Ovary (tissue), 9 donors: Measurements from ENCODE around the gene BLOC1S3. TPM values are rescaled to one million over a fixed set of nuclear protein-coding genes. Genes with fewer than 3 reads are reported as not detected.

Source experiments
- DNase-seq, 5 donors: peaks; one replicate each; pipeline ENCODE4 v3.0.0-alpha.2; 2019 to 2020
- H3K27ac ChIP-seq, 2 donors: fragments of 200-600 bp; one replicate each; pipeline versions ENCODE4 v1.5.1 to v1.8.0; 2019 to 2022
- H3K27me3 ChIP-seq: fragments of 200-600 bp; one replicate; pipeline ENCODE4 v1.8.0; 2022
- H3K36me3 ChIP-seq: fragments of 200-600 bp; sonication (generic); one replicate; pipeline ENCODE4 v1.5.1; 2019
- H3K4me1 ChIP-seq: one replicate; pipeline ENCODE4 v1.8.1; 2013; ENCODE audit warnings: mild to moderate bottlenecking, moderate library complexity; ENCODE audit not compliant: insufficient read depth
- H3K4me3 ChIP-seq: fragments of 200-600 bp; sonication (generic); one replicate; pipeline ENCODE4 v1.5.1; 2017
- H3K9me3 ChIP-seq, 2 donors: fragments of 200-600 bp in 1 of 2; sonication (generic) in 1 of 2; one replicate each; pipeline versions ENCODE4 v1.5.1 to v1.8.1; 2013 to 2019; ENCODE audit warnings: mild to moderate bottlenecking in 1 of 2, moderate library complexity in 1 of 2
- CTCF ChIP-seq, 3 donors: fragments of 450-650 bp in 2 of 3; fragments of 200-600 bp in 1 of 3; IDR thresholded peaks; one replicate each; pipeline versions ENCODE4 v1.5.1 to v1.8.0; 2016 to 2022; ENCODE audit warnings: antibody characterized with exemption in 3 of 3, mild to moderate bottlenecking in 1 of 3
- EP300 ChIP-seq: sonication (generic); formaldehyde crosslinking; IDR thresholded peaks from one replicate; pipeline ENCODE4 v1.6.1; 2017; ENCODE audit warnings: antibody characterized with exemption
- POLR2A ChIP-seq: fragments of 450-650 bp; IDR thresholded peaks from one replicate; pipeline ENCODE4 v1.6.1; 2017; ENCODE audit warnings: antibody characterized with exemption, mild to moderate bottlenecking, moderate library complexity
- WGBS, 3 donors: extraction: QIAGEN DNeasy Blood & Tissue Kit in 1 of 3; methylation state at CpG; one replicate each; pipeline versions ENCODE4 v1.1.5 to v1.1.7; 2013 to 2017; 5-methylcytosine and 5-hydroxymethylcytosine counted together
- intact Hi-C, 4 donors: fragments of 100-400 bp; cut with DNase I; formaldehyde crosslinking; loops; one replicate each; pipeline versions ENCODE4 v1.11.0 to v1.15.1; 2022 to 2023
- polyA plus RNA-seq, 2 donors: library from polyadenylated mRNA; stranded (reverse); fragments of 200-250 nt in 1 of 2; fragments of 350-450 nt in 1 of 2; fragmentation: Illumina TruSeq in 1 of 2; extraction: RNeasy Lipid Tissue Mini Kit (QIAGEN cat#74804) in 1 of 2; gene quantifications; one replicate each; pipeline ENCODE4 v1.2.3, GENCODE V29; 2013 to 2014
- total RNA-seq, 7 donors: library from RNA; depleted of rRNA in 2 of 7; stranded (reverse); fragments of >200 nt in 2 of 7; fragmentation: NEBNext Ultra II Directional in 3 of 7; extraction: Animal tissue kit (Norgen Biotek cat#: 25700) in 3 of 7; gene quantifications; one replicate each; pipeline versions ENCODE4 v1.1.0 to v1.2.4, GENCODE V29; 2016 to 2023
- donor health status: DM: no; HTN: no; CAD: no; lungs with moderate emphysema.
- donor health status: DM: no; HTN: no; CAD: no.
- donor health status: Bipolar disorder and iron deficiency.
- donor health status: DM: yes; HTN: yes; CAD: no.
- donor health status: DM: no; HTN: no; CAD: no.
- donor health status: DM: yes; HTN: yes; CAD: no.

Gene BLOC1S3
- total and polyA plus RNA-seq, 9 donors: 4.1 to 12.6 (median 11.3) TPM

DNA sequence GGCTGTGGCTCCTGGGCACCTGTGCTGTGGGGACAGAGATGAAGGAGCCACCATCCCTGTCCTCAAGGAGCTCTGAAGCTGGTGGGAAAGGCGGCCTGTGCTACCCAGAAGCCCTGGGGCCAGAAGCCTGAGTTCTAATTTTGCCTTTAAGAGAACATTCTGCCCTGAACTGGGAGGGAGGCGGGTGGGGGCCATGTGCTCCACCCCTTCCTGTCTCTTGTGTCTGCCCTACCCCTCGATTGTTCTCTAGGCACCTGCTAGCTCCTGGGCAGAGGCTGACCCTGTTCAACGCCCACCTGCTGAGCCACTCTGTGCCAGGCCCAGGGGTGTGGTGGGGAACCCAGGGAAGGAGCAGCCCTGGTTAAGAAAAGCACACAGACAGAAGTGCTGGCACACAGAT is 6.4 kb upstream of the BLOC1S3 start:
- H3K27me3 ChIP-seq: no peaks in the 10 kb centered on the region
- no peaks in the 10 kb centered on the region for H3K36me3 ChIP-seq
- DNase-seq: no peak
- 83 to 85% (median 84%) methylated on average over 4 of the region's 4 CpGs for WGBS, 3 donors
- no peak overlapping the region for H3K27ac ChIP-seq
- H3K4me1 ChIP-seq: peaks cover 3% of the 10 kb centered on the region
- intact Hi-C loops: no loop called here
- H3K9me3 ChIP-seq: no peaks in the 10 kb centered on the region
- H3K4me3 ChIP-seq: no peak overlapping the region
- no peak for TF ChIP-seq POLR2A
- TF ChIP-seq CTCF (IDR thresholded peaks at IDR 0.05): no peak
- no peak for TF ChIP-seq EP300

- H3K4me3 ChIP-seq: no peak overlapping the region
- H3K9me3 ChIP-seq: no peaks in the 10 kb centered on the region
- H3K4me1 ChIP-seq: peaks cover 5% of the 10 kb centered on the region
- no peaks in the 10 kb centered on the region for H3K36me3 ChIP-seq
- TF ChIP-seq EP300 (no peak), POLR2A (no peak), CTCF (IDR thresholded peaks at IDR 0.05) (no peak)
- no peaks in the 10 kb centered on the region for H3K27me3 ChIP-seq
- no peak for DNase-seq
- intact Hi-C loops: no loop called here
- H3K27ac ChIP-seq: no peak overlapping the region
- WGBS, 3 donors: 91 to 93% (median 91%) methylated on average over 16 to 18 of the region's 18 CpGs
Observed at GRCh38 chr19:45172611-45173208, 5.9 kb upstream of the BLOC1S3 start.

GRCh38 chr19:45173816-45174215 is 4.8 kb upstream of the BLOC1S3 start:
- WGBS, 3 donors: 72 to 76% (median 76%) methylated on average over 12 of the region's 12 CpGs
- Histone ChIP-seq H3K4me1 (peaks cover 5% of the 10 kb centered on the region), H3K4me3 (no peak overlapping the region), H3K9me3 (no peaks in the 10 kb centered on the region), H3K27me3 (no peaks in the 10 kb centered on the region), H3K36me3 (no peaks in the 10 kb centered on the region), H3K27ac (no peak overlapping the region)
- intact Hi-C loops: no loop called here
- TF ChIP-seq CTCF (IDR thresholded peaks at IDR 0.05): no peak
- DNase-seq: no peak

DNA sequence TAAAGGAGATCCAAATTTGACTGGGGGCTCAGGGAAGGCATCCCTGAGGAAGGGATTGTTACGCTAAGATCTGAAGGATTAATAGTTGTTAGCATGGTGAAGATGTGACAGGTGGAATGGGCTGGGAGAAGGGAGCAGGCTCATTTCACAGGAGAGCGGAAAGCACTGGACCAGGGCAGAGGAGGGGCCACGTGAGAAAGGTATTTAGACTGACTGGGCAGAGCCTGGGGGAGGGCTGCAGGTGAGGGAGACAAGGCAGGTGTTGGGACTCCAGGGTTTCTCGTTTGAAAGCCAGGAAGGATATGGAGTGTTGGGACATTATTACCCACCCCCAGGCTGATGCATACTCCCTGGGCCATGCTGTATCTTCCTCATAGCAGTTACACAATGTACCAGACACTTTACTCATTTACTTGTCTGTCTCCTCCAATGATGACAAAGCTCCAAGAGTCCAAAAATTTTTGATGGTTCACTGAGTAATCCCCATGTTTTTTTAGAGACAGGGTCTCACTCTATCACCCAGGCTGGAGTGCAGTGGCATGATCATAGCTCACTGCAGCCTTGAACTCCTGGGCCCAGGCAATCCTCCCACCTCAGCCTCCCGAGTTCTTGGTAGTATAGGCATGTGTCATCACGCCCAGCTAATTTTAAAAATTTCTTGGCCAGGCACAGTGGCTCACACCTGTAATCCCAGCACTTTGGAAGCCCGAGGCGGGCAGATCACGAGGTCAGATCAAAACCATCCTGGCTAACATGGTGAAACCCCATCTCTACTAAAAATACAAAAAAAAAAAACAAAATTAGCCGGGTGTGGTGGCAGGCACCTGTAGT is 2.9 kb upstream of the BLOC1S3 start:
- no peak overlapping the region for H3K27ac ChIP-seq
- 70 to 80% (median 76%) methylated on average over 10 of the region's 10 CpGs for WGBS, 3 donors
- no peak for DNase-seq
- no peaks in the 10 kb centered on the region for H3K27me3 ChIP-seq
- no peak overlapping the region for H3K4me3 ChIP-seq
- no peaks in the 10 kb centered on the region for H3K9me3 ChIP-seq
- peaks cover 5% of the 10 kb centered on the region for H3K4me1 ChIP-seq
- intact Hi-C loops: no loop called here
- TF ChIP-seq EP300 (no peak), CTCF (IDR thresholded peaks at IDR 0.05) (no peak), POLR2A (no peak)
- H3K36me3 ChIP-seq: no peaks in the 10 kb centered on the region
